AG09309 (cell line): ENCODE results near the gene TSGA10IP.

ENCODE experiments used
- DNase-seq: peaks from one replicate; pipeline ENCODE4 v3.0.0-alpha.2; 2010; ENCODE audit warnings: low read depth
- H3K4me3 ChIP-seq: 2 replicates; pipeline ENCODE4 v1.5.1; 2011; ENCODE audit warnings: mild to moderate bottlenecking, low read depth, low read length, moderate library complexity; ENCODE audit not compliant: control insufficient read depth
- CTCF ChIP-seq: IDR thresholded peaks from 2 replicates; pipeline ENCODE4 v1.5.1; 2011; ENCODE audit warnings: mild to moderate bottlenecking, low read depth, low read length, inconsistent platforms; ENCODE audit not compliant: insufficient read depth, control insufficient read depth; ENCODE audit errors: missing control alignments

TSGA10IP gene

GRCh38 chr11:65931773-65932557 is 13.3 kb upstream of the TSGA10IP start:
- no peak for TF ChIP-seq CTCF
- H3K4me3 ChIP-seq, result no peak overlapping the region
- DNase-seq, result no peak

GRCh38 chr11:65932558-65932919 is 12.7 kb upstream of the TSGA10IP start:
- DNase-seq, result no peak
- TF ChIP-seq CTCF, result no peak
- no peak overlapping the region for H3K4me3 ChIP-seq

GRCh38 chr11:65934014-65934413 is 11.3 kb upstream of the TSGA10IP start:
- no peak for TF ChIP-seq CTCF
- no peak overlapping the region for H3K4me3 ChIP-seq
- no peak for DNase-seq

GRCh38 chr11:65937766-65938165 is 7.5 kb upstream of the TSGA10IP start:
- no peak for DNase-seq
- no peak for TF ChIP-seq CTCF
- H3K4me3 ChIP-seq, result no peak overlapping the region

- DNase-seq, result no peak
- H3K4me3 ChIP-seq, result no peak overlapping the region
- TF ChIP-seq CTCF, result no peak
Observed at GRCh38 chr11:65941720-65942310, 3.5 kb upstream of the TSGA10IP start.

- TF ChIP-seq CTCF, result no peak
- no peak for DNase-seq
- H3K4me3 ChIP-seq, result no peak overlapping the region
Observed at GRCh38 chr11:65942531-65942930, 2.7 kb upstream of the TSGA10IP start.
